HG02759 (cell line): ENCODE data around the gene UAP1L1.

Experiments
- ATAC-seq: cut with Tn5 transposase; IDR thresholded peaks from one replicate; pipeline ENCODE4 v1.9.1; 2021; ENCODE audit warnings: mild to moderate bottlenecking, moderate library complexity; ENCODE audit not compliant: unreplicated experiment

Gene UAP1L1

DNA sequence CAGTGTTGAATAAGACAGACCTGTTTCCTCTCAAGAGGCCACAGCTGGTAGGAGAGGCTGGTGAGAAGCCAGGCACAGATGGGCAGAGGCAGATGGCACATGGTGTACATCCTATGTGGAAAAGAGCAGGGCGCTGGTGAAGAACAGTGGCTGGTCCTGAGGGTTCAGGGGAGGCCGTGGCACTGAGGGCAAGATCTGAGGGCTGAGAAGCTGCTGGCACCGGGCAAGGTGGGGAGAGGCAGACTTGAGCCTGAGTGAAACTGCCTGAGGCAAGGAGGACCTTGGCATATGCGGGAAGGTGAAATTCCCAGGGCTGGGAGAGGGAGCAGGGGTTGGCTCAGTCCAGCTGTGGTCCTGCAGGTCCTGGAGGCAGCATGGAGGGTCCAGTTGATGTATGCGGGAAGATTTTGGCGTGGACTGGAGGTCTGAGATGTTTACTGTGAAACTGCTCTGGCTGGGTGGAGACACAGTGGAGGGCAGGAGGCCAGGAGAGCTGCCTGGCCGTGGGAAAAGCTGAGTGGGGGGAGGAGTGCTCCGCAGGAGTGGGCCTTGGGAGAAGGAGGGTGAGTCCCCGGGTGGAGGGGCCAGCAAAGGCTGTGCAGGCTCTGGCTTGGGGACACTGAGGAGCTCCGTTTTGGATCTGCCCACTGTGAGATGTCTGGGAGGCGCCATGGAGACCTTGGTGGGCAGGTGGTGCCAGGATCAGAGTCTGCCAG, 12.1 kb downstream of the UAP1L1 start:
- ATAC-seq, result no peak

- peak; percentile 78 for ATAC-seq
These were observed 18.6 kb downstream of the UAP1L1 start for GRCh38 chr9:137095664-137096517.

DNA sequence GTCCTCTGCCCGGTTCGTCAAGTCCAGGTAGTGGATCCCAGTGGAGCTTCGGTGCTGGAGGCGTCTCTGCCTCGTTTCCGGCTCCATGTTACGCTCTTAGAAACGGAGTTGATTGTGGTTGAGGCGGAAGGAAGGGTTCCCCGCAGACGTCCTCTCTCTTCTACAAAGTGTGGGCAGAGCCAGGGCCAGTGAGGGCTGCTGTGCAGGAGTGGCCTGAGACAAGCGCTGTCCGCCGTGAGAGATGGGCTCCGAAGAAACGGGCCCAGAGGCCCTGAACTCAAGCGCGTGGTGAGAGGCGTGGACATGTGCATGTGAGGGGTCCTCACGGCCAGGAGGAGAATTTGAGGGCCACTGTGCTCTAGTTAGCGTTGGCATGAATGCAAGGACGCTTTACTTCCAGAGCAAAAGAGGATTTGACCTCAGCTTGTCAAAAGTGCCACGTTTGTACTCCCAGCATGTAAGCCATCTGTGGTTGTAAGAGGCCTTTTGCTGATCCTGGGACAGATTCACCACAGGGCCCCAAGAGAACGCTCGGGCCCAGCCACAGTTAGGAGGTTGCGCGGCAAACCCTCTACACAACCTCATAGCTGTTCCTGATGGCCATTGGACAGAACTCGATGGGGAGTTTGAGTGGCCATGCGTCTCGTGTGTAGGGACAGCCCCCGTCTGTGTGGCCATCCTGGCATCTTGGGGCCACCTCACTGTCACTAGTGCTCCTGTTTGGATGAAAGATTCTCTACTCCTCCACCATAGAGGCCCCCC, 19.6 kb downstream of the UAP1L1 start:
- ATAC-seq, result no peak

DNA sequence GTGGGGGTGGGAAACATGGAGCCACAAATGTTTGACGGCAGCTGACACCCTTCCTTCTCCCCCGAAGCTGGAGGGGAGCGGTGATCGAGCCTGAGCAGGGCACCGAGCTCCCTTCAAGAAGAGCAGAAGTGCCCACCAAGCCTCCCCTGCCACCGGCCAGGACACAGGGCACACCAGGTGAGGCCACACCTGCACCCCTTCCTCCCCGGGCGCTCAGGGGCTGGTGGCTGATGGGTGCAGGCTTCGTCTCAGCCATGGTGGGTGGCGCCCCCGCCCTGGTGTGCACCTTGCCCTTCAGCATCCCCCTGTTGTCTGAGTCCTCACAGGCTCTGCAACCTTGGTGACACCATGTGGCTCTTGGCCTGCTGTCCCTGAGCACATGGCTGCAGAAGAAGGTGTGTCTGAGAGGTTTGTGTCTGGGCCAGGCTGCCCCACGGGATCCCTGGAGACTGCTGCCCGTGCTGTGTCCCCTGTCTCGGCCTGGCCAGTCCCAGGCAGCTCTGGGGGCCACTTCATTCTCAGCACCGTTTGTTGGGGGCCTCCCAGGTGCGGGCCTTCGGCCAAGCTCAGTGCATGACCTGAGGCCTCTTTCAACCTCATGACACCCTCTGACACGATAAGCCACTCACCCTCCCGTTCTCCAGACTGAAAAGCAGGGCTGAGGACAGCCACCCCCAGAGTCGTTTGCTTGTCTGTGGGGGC, 20.6 kb downstream of the UAP1L1 start:
- ATAC-seq, result no peak

GRCh38 chr9:137099231-137099630, 21.9 kb downstream of the UAP1L1 start:
- ATAC-seq, result no peak

DNA sequence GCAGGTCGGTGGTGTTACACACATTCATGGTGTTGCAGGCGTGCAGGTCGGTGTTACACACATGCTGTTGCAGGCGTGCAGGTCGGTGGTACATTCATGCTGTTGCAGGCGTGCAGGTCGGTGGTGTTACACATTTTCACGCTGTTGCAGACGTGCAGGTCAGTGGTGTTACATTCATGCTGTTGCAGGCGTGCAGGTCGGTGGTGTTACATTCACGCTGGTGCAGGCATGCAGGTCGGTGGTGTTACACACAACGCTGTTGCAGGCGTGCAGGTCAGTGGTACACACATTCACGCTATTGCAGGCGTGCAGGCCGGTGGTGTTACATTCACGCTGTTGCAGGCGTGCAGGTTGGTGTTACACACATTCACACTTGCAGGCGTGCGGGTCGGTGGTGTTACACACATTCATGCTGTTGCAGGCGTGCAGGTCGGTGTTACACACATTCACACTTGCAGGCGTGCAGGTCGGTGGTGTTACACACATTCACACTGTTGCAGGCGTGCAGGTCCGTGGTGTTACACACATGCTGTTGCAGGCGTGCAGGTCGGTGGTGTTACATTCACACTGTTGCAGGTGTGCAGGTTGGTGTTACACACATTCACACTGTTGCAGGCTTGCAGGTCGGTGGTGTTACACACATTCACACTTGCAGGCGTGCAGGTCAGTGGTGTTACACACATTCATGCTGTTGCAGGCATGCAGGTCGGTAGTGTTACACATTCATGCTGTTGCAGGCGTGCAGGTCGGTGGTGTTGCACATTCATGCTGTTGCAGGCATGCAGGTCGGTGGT, 26.1 kb downstream of the UAP1L1 start:
- ATAC-seq, result no peak

DNA sequence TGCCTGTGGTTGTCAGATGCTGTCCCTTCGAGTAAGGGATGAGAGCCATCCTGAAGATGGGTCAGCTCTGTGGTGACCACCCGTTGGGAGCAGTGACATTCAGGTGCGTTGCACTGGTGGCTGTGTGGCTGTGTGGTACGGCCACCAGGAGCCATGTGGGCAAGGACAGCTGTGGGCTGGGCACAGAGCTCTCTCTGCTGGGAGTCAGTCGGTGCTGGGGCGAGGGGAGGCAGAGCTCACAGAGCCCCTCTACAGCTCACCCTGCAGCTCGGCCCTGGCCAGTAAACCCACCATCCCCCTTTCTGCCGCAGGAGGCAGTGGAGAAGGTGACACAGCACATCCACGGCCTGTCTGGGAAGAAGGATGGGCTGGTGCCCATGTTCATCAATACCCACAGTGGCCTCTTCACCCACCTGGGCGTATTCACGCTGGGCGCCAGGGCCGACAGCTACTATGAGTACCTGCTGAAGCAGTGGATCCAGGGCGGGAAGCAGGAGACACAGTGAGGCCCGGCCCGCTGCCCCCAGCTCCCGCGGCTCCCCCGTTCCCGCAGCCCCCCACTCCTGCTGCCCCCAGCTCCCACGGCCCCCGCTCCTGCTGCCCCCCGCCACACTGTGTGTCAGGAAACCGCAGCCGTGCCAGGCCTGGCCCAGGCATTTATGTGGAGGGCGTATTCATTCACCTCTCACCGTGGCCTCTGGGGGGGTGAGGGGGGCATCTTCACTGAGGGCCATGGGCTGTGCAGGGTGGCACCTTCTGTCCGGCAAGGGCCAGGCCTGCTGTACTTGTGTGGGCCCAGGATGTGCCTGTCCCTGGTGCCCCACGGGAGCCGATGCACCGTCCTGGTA, 28.7 kb downstream of the UAP1L1 start:
- ATAC-seq, result no peak

- no peak for ATAC-seq
These were observed 29.4 kb downstream of the UAP1L1 start for GRCh38 chr9:137106662-137107250.

DNA sequence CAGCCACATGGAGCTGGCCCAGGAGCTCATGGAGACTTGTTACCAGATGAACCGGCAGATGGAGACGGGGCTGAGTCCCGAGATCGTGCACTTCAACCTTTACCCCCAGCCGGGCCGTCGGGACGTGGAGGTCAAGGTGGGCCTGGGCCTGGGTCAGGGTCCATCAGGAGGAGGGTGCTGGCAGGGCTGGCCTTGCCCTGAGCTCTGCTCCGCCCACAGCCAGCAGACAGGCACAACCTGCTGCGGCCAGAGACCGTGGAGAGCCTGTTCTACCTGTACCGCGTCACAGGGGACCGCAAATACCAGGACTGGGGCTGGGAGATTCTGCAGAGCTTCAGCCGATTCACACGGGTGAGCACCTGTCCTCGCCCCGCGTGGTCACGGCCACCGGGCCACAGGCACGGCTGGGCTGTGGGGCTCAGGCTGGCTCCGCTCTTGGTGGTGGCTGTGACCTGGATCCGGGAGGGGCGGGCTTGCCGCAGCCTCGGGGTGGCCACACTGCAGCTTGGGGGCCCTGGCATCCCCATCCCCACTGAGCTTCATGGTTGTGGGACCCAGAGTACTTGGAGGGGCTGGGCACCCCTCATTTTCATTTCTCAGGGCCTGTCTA, 30.1 kb downstream of the UAP1L1 start:
- ATAC-seq, result no peak

- ATAC-seq, result no peak
These were observed 30.7 kb downstream of the UAP1L1 start for GRCh38 chr9:137107982-137108381.

- no peak for ATAC-seq
These were observed 31.4 kb downstream of the UAP1L1 start for GRCh38 chr9:137108608-137109249.

DNA sequence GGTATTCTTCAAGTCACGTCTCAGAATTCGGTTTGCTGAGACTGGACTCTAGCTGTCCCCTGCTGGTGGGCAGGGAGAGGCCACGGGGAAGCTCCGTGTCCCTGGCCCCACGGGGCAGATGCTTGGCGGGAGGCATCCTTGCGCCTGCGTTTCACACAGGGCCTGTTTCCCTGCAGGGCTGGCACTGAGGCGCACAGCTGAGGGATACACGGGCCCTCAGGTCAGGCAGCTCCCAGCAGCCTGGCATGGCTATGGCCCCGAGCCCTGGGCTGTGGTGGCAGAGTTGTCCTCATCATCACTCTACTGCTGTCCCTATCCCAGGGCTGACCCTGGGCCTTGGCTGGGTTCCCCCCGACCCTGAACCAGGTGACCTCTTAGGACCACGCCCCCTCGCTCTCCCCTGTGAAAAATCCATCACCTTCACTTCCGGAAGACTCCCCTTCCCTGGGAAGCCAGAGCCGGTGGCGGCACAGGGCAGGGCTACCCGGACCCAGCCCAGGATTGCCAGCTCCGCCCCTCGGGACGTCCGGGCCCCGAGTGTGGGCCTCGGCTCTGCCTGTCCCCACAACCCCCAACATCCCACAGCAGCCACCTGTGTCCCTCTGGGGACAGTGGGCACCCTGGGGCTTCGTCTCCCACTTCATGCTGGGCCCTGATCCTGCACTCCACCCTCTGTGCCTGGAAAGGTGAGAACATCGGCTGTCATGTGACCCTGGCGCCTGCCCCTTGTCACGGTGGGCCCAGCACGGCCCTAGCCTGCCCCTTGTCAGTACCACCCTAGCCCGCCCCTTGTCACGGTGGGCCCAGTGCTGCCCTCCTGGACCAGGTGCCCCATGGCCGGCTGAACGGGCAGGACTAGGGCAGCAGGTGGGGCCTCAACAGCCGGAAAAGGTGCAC, 32.2 kb downstream of the UAP1L1 start:
- no peak for ATAC-seq

DNA sequence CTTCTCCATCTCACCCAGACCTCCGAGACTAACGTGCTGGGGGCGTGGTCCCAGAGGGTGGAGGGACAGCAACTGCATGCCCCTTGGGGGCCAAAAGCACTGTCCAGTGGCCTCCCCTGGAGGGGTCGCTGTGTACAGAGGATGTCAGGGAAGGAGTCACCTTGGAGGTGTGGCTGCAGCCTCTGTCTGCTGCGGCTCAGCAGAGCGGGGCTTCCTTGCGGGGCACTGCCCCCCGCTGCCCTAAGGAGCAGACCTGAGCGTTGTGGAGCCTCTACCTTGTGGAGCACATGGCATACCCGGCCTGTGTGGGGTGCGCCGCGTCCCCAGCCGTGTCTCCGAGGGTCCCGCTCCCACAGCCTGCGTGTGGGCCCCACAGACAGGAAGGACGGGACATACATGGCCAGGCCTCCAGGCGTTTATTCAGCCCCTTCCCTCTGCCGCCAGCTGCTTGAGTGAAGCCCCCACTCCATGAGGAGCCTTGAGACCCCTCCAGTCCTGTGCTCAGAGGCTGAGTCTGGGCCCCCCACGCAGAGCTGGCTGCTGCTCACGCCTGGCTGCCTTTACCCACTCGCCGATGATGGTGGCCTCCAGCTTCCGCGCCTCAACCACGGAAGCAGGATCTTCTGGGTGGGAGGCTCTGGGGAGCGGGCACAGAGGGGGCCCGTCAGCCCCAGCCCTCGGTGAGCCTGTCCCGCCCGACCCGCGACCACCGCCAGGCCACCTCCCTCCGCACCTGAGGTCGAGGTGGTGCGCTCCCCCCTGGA, 33.0 kb downstream of the UAP1L1 start:
- ATAC-seq, result no peak

GRCh38 chr9:137110911-137111787, 33.8 kb downstream of the UAP1L1 start:
- ATAC-seq, result no peak
